Loucy (cell line): ENCODE results near the gene PRPSAP2.

Source experiments
- H2AFZ ChIP-seq: fragments of 200-600 bp; sonication (generic); 2 replicates; pipeline ENCODE4 v1.6.0; 2016; ENCODE audit warnings: antibody characterized with exemption, mild to moderate bottlenecking, low read length, moderate library complexity
- H3F3A ChIP-seq: fragments of 200-600 bp; 2 replicates; pipeline ENCODE4 v1.6.0; 2016; ENCODE audit warnings: antibody characterized with exemption, low read depth, mild to moderate bottlenecking
- H3K27me3 ChIP-seq: fragments of 200-600 bp; sonication (generic); 2 replicates; pipeline ENCODE4 v1.6.1; 2014; ENCODE audit warnings: low read length, mild to moderate bottlenecking; ENCODE audit not compliant: insufficient read depth, poor library complexity, severe bottlenecking
- H3K36me3 ChIP-seq: fragments of 200-600 bp; sonication (generic); 2 replicates; pipeline ENCODE4 v1.6.1; 2016; ENCODE audit warnings: low read length; ENCODE audit not compliant: insufficient read depth
- H3K4me1 ChIP-seq: fragments of 200-600 bp; sonication (generic); 2 replicates; pipeline ENCODE4 v1.5.1; 2014; ENCODE audit warnings: low read length, mild to moderate bottlenecking; ENCODE audit not compliant: insufficient read depth, poor library complexity, severe bottlenecking
- H3K4me2 ChIP-seq: fragments of 200-600 bp; sonication (generic); 2 replicates; pipeline ENCODE4 v1.6.0; 2014; ENCODE audit warnings: antibody characterized with exemption, low read length, low read depth, mild to moderate bottlenecking; ENCODE audit not compliant: poor library complexity, severe bottlenecking
- H3K4me3 ChIP-seq: fragments of 200-600 bp; sonication (generic); 2 replicates; pipeline ENCODE4 v1.5.1; 2014; ENCODE audit warnings: low read length, mild to moderate bottlenecking, mixed read lengths; ENCODE audit not compliant: poor library complexity, severe bottlenecking
- H3K79me2 ChIP-seq: fragments of 200-600 bp; sonication (generic); 2 replicates; pipeline ENCODE4 v1.6.1; 2014; ENCODE audit warnings: low read length; ENCODE audit not compliant: insufficient read depth
- H3K9ac ChIP-seq: fragments of 200-600 bp; sonication (generic); 2 replicates; pipeline ENCODE4 v1.6.0; 2014; ENCODE audit warnings: mild to moderate bottlenecking, low read depth, low read length, moderate library complexity; ENCODE audit not compliant: poor library complexity, severe bottlenecking
- H3K9me2 ChIP-seq: fragments of 200-600 bp; sonication (generic); replicated peaks from 2 replicates; pipeline ENCODE4 v1.6.1; 2016; ENCODE audit warnings: low read depth, low read length, mixed read lengths
- H3K9me3 ChIP-seq: fragments of 200-600 bp; sonication (generic); 2 replicates; pipeline ENCODE4 v1.6.1; 2014; ENCODE audit warnings: mild to moderate bottlenecking, antibody characterized with exemption, low read length, low read depth; ENCODE audit not compliant: insufficient read depth
- H4K20me1 ChIP-seq: fragments of 200-600 bp; sonication (generic); 2 replicates; pipeline ENCODE4 v1.6.0; 2014; ENCODE audit warnings: antibody characterized with exemption, low read length, mild to moderate bottlenecking; ENCODE audit not compliant: insufficient read depth, poor library complexity, severe bottlenecking
- CTCF ChIP-seq: fragments of 200-600 bp; sonication (generic); conservative IDR thresholded peaks from 2 replicates; pipeline ENCODE4 v1.5.1; 2014; ENCODE audit warnings: mild to moderate bottlenecking, antibody characterized with exemption, low read length
- EZH2phosphoT487 ChIP-seq: fragments of 200-600 bp; IDR thresholded peaks from 2 replicates; pipeline ENCODE4 v1.6.1; 2018; ENCODE audit warnings: antibody characterized with exemption, mild to moderate bottlenecking, moderate library complexity, borderline replicate concordance

PRPSAP2 gene

GRCh38 chr17:18944646-18945045, 86.7 kb downstream of the PRPSAP2 start:
- H3K9ac ChIP-seq = no peak overlapping the region
- H3K79me2 ChIP-seq = no peaks in the 10 kb centered on the region
- no peaks in the 10 kb centered on the region for H3K27me3 ChIP-seq
- H3K36me3 ChIP-seq = no peaks in the 10 kb centered on the region
- no peak for TF ChIP-seq EZH2phosphoT487
- TF ChIP-seq CTCF = no peak
- H3K4me1 ChIP-seq = no peaks in the 10 kb centered on the region
- no peaks in the 10 kb centered on the region for H3F3A ChIP-seq
- H3K4me2 ChIP-seq = no peak overlapping the region
- no peaks in the 10 kb centered on the region for H3K9me3 ChIP-seq
- H2AFZ ChIP-seq = 0 out of 2 replicates have a peak overlapping the region, but pooled peaks have one; percentile 0
- H3K4me3 ChIP-seq = no peak overlapping the region
- no peaks in the 10 kb centered on the region for H3K9me2 ChIP-seq
- H4K20me1 ChIP-seq = no peaks in the 10 kb centered on the region

- TF ChIP-seq CTCF = no peak
- TF ChIP-seq EZH2phosphoT487 = no peak
- H3K9me2 ChIP-seq = no peaks in the 10 kb centered on the region
- no peak overlapping the region for H3K4me2 ChIP-seq
- H3K79me2 ChIP-seq = no peaks in the 10 kb centered on the region
- no peaks in the 10 kb centered on the region for H3K9me3 ChIP-seq
- no peaks in the 10 kb centered on the region for H3K36me3 ChIP-seq
- no peaks in the 10 kb centered on the region for H3K27me3 ChIP-seq
- H3F3A ChIP-seq = no peaks in the 10 kb centered on the region
- H4K20me1 ChIP-seq = no peaks in the 10 kb centered on the region
- no peak overlapping the region for H2AFZ ChIP-seq
- no peak overlapping the region for H3K9ac ChIP-seq
- no peaks in the 10 kb centered on the region for H3K4me1 ChIP-seq
- no peak overlapping the region for H3K4me3 ChIP-seq
These were observed 88.6 kb downstream of the PRPSAP2 start for GRCh38 chr17:18946536-18946935.

- Histone ChIP-seq H4K20me1 (no peaks in the 10 kb centered on the region), H2AFZ (no peak overlapping the region), H3K4me1 (no peaks in the 10 kb centered on the region), H3K27me3 (no peaks in the 10 kb centered on the region), H3K79me2 (no peaks in the 10 kb centered on the region), H3K4me2 (no peak overlapping the region), H3K9me2 (no peaks in the 10 kb centered on the region), H3K4me3 (no peak overlapping the region), H3K36me3 (no peaks in the 10 kb centered on the region), H3K9me3 (no peaks in the 10 kb centered on the region), H3K9ac (no peak overlapping the region), H3F3A (no peaks in the 10 kb centered on the region)
- TF ChIP-seq CTCF = no peak
- no peak for TF ChIP-seq EZH2phosphoT487
These were observed 89.9 kb downstream of the PRPSAP2 start for GRCh38 chr17:18947866-18948265.
